Keratinocyte (primary cell): ENCODE data around the gene GRB10. TPM values are rescaled to one million over a fixed set of nuclear protein-coding genes. Genes with fewer than 3 reads are reported as not detected.

Source experiments
- DNase-seq: peaks from one replicate; pipeline ENCODE4 v3.0.0-alpha.2; 2011; ENCODE audit warnings: low read depth, missing footprints, low spot score
- FAIRE-seq: peaks from 2 replicates; lab custom pipeline; 2011; peaks lifted over from hg19 to GRCh38; lab: Jason Lieb, UNC
- H2AFZ ChIP-seq: 2 replicates; pipeline ENCODE4 v1.6.0; 2012; ENCODE audit warnings: low read length, control low read depth, inconsistent platforms; ENCODE audit not compliant: control insufficient read depth
- H3K27ac ChIP-seq: 2 replicates; pipeline ENCODE4 v1.5.1; 2011; ENCODE audit warnings: low read length; ENCODE audit not compliant: control insufficient read depth, insufficient read depth
- H3K27me3 ChIP-seq: 3 replicates; pipeline ENCODE4 v1.6.0; 2011; ENCODE audit warnings: low read length; ENCODE audit not compliant: control insufficient read depth, insufficient read depth; ENCODE audit errors: extremely low read depth
- H3K36me3 ChIP-seq, 2 experiments: 2 replicates in 1 of 2; 3 replicates in 1 of 2; pipeline ENCODE4 v1.5.1; 2011; ENCODE audit warnings: low read length in 2 of 2, mild to moderate bottlenecking in 1 of 2; ENCODE audit not compliant: control insufficient read depth in 2 of 2, insufficient read depth in 2 of 2; ENCODE audit errors: extremely low read depth in 1 of 2
- H3K4me1 ChIP-seq: 3 replicates; pipeline ENCODE4 v1.5.1; 2011; ENCODE audit warnings: low read length; ENCODE audit not compliant: control insufficient read depth, insufficient read depth; ENCODE audit errors: extremely low read depth
- H3K4me2 ChIP-seq: 3 replicates; pipeline ENCODE4 v1.6.0; 2011; ENCODE audit warnings: low read depth, low read length; ENCODE audit not compliant: control insufficient read depth, insufficient read depth; ENCODE audit errors: extremely low read depth
- H3K4me3 ChIP-seq, 3 experiments: fragments of 200-600 bp in 1 of 3; sonication (generic) in 1 of 3; 2 replicates in 2 of 3; 3 replicates in 1 of 3; pipeline ENCODE4 v1.5.1; 2011 to 2016; ENCODE audit warnings: low read length in 3 of 3, mild to moderate bottlenecking in 3 of 3, control low read depth in 2 of 3, inconsistent platforms in 1 of 3, low read depth in 1 of 3, mixed read lengths in 1 of 3, mixed run types in 1 of 3, moderate library complexity in 1 of 3; ENCODE audit not compliant: control insufficient read depth in 2 of 3, insufficient read depth in 2 of 3; ENCODE audit errors: extremely low read depth in 1 of 3
- H3K79me2 ChIP-seq: 2 replicates; pipeline ENCODE4 v1.6.0; 2012; ENCODE audit warnings: low read length; ENCODE audit not compliant: control insufficient read depth, insufficient read depth
- H3K9ac ChIP-seq: 3 replicates; pipeline ENCODE4 v1.6.0; 2011; ENCODE audit warnings: low read length; ENCODE audit not compliant: control insufficient read depth, insufficient read depth; ENCODE audit errors: extremely low read depth
- H3K9me1 ChIP-seq: 3 replicates; pipeline ENCODE4 v1.6.0; 2011; ENCODE audit warnings: low read length; ENCODE audit not compliant: control insufficient read depth, insufficient read depth; ENCODE audit errors: extremely low read depth
- H3K9me3 ChIP-seq: 2 replicates; pipeline ENCODE4 v1.5.1; 2012; ENCODE audit warnings: low read depth, low read length; ENCODE audit not compliant: control insufficient read depth
- H4K20me1 ChIP-seq: 3 replicates; pipeline ENCODE4 v1.6.0; 2011; ENCODE audit warnings: low read length; ENCODE audit not compliant: control insufficient read depth, insufficient read depth; ENCODE audit errors: extremely low read depth
- CTCF ChIP-seq, 3 experiments: IDR thresholded peaks in 1 of 3; conservative IDR thresholded peaks in 1 of 3; optimal IDR thresholded peaks in 1 of 3; 2 replicates in 2 of 3; 3 replicates in 1 of 3; pipeline versions ENCODE3 to v1.5.1; 2011; ENCODE audit warnings: low read length in 3 of 3, mild to moderate bottlenecking in 3 of 3, moderate library complexity in 2 of 3, control low read depth in 1 of 3, inconsistent platforms in 1 of 3; ENCODE audit not compliant: insufficient read depth in 2 of 3; ENCODE audit errors: extremely low read depth in 1 of 3
- EZH2 ChIP-seq: IDR thresholded peaks from one replicate; pipeline ENCODE4 v1.6.1; 2012; ENCODE audit warnings: inconsistent platforms, mild to moderate bottlenecking, low read length, moderate library complexity
- dilution Hi-C: fragments of 300-500 bp; cut with MboI; formaldehyde crosslinking; loops from one replicate; pipeline ENCODE4 v1.7.0; 2020; ENCODE audit warnings: low sequenced_read_pairs; ENCODE audit not compliant: extremely low pct_ligation_motif_present
- polyA plus RNA-seq, 5 experiments: library from polyadenylated mRNA; depleted of rRNA in 3 of 5; stranded (reverse) in 3 of 5; stranded (forward) in 1 of 5; unstranded in 1 of 5; fragments of >200 nt; gene quantifications; 1 replicate in 1 of 5; 2 replicates in 3 of 5; 3 replicates in 1 of 5; pipeline versions ENCODE4 v1.2.1 to v1.2.3, GENCODE V29; 2011 to 2012; ENCODE audit warnings: missing spikeins in 2 of 5, low read depth in 1 of 5, low replicate concordance in 1 of 5

GRB10 gene
- polyA plus RNA-seq, 1 donor (not counting 4 experiments of a cell fraction or from before 2014, with no cell fraction given): 4.4 TPM

GRCh38 chr7:50631100-50631499 is 151.6 kb downstream of the GRB10 start:
- FAIRE-seq: no peak
- Histone ChIP-seq H3K9ac (no peak overlapping the region), H2AFZ (no peak overlapping the region), H3K27ac (no peak overlapping the region), H3K9me3 (no peaks in the 10 kb centered on the region), H3K36me3 (no peaks in the 10 kb centered on the region), H3K79me2 (no peaks in the 10 kb centered on the region), H3K4me2 (no peak overlapping the region), H3K27me3 (no peaks in the 10 kb centered on the region), H3K4me1 (no peaks in the 10 kb centered on the region), H3K4me3 (no peak overlapping the region), H4K20me1 (no peaks in the 10 kb centered on the region), H3K9me1 (peaks cover 5% of the 10 kb centered on the region)
- DNase-seq: no peak
- no peak for TF ChIP-seq EZH2
- no peak for TF ChIP-seq CTCF (optimal IDR thresholded peaks at IDR 0.05 in 1 of 3, IDR thresholded peaks at IDR 0.05 in 1 of 3, conservative IDR thresholded peaks at IDR 0.05 in 1 of 3; ENCODE audit: extremely low read depth in 1 of 3, insufficient read depth in 2 of 3, low read length in 3 of 3)
- dilution Hi-C loops: no loop called here

DNA sequence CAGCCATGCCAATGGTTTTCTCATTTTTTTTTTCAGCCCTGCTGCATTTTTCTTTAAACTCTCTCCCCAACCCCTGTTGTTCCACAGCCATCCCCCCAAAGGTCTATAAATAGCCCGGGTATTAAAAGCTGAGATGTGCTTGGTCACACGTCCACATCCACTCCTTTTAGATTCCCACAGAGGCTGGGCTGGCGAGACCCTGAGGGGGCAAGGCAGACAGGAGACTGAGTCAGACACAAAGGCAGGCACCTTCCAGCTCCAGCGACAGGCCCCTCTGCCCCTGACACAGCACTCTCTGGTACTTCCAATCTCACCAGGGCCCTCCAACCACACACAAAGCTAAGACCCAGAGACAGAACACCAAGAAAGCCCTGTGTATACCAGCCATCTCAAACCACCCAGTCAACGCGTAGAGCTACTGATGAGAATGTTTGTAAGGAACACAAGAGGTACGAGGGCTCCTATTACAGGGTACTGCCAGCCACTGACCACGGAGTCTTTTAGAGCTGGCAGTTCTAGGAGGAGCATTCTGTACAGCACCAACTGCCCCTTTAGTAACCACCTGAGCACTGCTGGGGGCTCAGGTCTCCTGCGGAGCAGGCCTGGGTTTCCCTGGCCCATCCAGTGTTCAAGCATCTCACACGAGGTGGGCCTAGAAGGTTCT is 153.3 kb downstream of the GRB10 start:
- H3K9me1 ChIP-seq: peaks cover 5% of the 10 kb centered on the region
- no peak for FAIRE-seq
- no peaks in the 10 kb centered on the region for H3K36me3 ChIP-seq
- H3K9me3 ChIP-seq: no peaks in the 10 kb centered on the region
- no peaks in the 10 kb centered on the region for H3K79me2 ChIP-seq
- H4K20me1 ChIP-seq: no peaks in the 10 kb centered on the region
- no peak for DNase-seq
- H3K27me3 ChIP-seq: no peaks in the 10 kb centered on the region
- H2AFZ ChIP-seq: no peak overlapping the region
- no peak overlapping the region for H3K9ac ChIP-seq
- no peaks in the 10 kb centered on the region for H3K4me1 ChIP-seq
- no peak for TF ChIP-seq CTCF (optimal IDR thresholded peaks at IDR 0.05 in 1 of 3, IDR thresholded peaks at IDR 0.05 in 1 of 3, conservative IDR thresholded peaks at IDR 0.05 in 1 of 3; ENCODE audit: extremely low read depth in 1 of 3, insufficient read depth in 2 of 3, low read length in 3 of 3)
- H3K27ac ChIP-seq: no peak overlapping the region
- dilution Hi-C loops: no loop called here
- no peak overlapping the region for H3K4me2 ChIP-seq
- no peak overlapping the region for H3K4me3 ChIP-seq
